Fibroblast of lung (primary cell): ENCODE measurements around the gene JPH3. TPM values are rescaled to one million over a fixed set of nuclear protein-coding genes. Genes with fewer than 3 reads are reported as not detected.

ENCODE experiments used
- DNase-seq, 2 donors: peaks; one replicate each; pipeline versions ENCODE4 v3.0.0 to v3.0.0-alpha.2; 2010; ENCODE audit warnings: low read depth in 2 of 2
- H2AFZ ChIP-seq: 2 replicates; pipeline ENCODE4 v1.5.1; 2012; ENCODE audit warnings: low read length, control low read depth, inconsistent platforms
- H3K27ac ChIP-seq: 2 replicates; pipeline ENCODE4 v1.5.1; 2011; ENCODE audit warnings: low read length, control low read depth; ENCODE audit not compliant: insufficient read depth
- H3K27me3 ChIP-seq: 2 replicates; pipeline ENCODE4 v1.5.1; 2011; ENCODE audit warnings: mild to moderate bottlenecking, low read length; ENCODE audit not compliant: control insufficient read depth, insufficient read depth
- H3K36me3 ChIP-seq: 2 replicates; pipeline ENCODE4 v1.5.1; 2011; ENCODE audit warnings: low read length; ENCODE audit not compliant: control insufficient read depth, insufficient read depth
- H3K4me1 ChIP-seq: 2 replicates; pipeline ENCODE4 v1.5.1; 2011; ENCODE audit warnings: low read length; ENCODE audit not compliant: control insufficient read depth, insufficient read depth; ENCODE audit errors: extremely low read depth
- H3K4me2 ChIP-seq: 2 replicates; pipeline ENCODE4 v1.5.1; 2011; ENCODE audit warnings: low read length, control low read depth; ENCODE audit not compliant: insufficient read depth; ENCODE audit errors: extremely low read depth
- H3K4me3 ChIP-seq, 4 experiments: fragments of 200-600 bp in 1 of 4; sonication (generic) in 1 of 4; replicated peaks in 1 of 4; 2 replicates each; pipeline ENCODE4 v1.5.1; 2011 to 2016; ENCODE audit warnings: low read length in 4 of 4, low read depth in 3 of 4, mild to moderate bottlenecking in 3 of 4, control low read depth in 2 of 4, inconsistent platforms in 1 of 4, mixed read lengths in 1 of 4; ENCODE audit not compliant: insufficient read depth in 1 of 4; ENCODE audit errors: control extremely low read depth in 1 of 4
- H3K79me2 ChIP-seq: 2 replicates; pipeline ENCODE4 v1.5.1; 2012; ENCODE audit warnings: mild to moderate bottlenecking, low read length, inconsistent platforms; ENCODE audit not compliant: control insufficient read depth, insufficient read depth
- H3K9ac ChIP-seq: 2 replicates; pipeline ENCODE4 v1.5.1; 2011; ENCODE audit warnings: mild to moderate bottlenecking, low read length, control low read depth; ENCODE audit not compliant: insufficient read depth
- H3K9me3 ChIP-seq: 2 replicates; pipeline ENCODE4 v1.5.1; 2012; ENCODE audit warnings: low read depth, low read length; ENCODE audit not compliant: control insufficient read depth, insufficient read depth
- H4K20me1 ChIP-seq: 2 replicates; pipeline ENCODE4 v1.5.1; 2011; ENCODE audit warnings: low read length; ENCODE audit not compliant: control insufficient read depth, insufficient read depth; ENCODE audit errors: extremely low read depth
- EZH2 ChIP-seq: IDR thresholded peaks from 2 replicates; pipeline ENCODE4 v1.5.1; 2012; ENCODE audit warnings: low read length, control low read depth, mild to moderate bottlenecking; ENCODE audit errors: missing control alignments
- polyA plus RNA-seq, 2 donors: library from polyadenylated mRNA; depleted of rRNA in 1 of 2; stranded (reverse) in 1 of 2; unstranded in 1 of 2; fragments of >200 nt; gene quantifications; 2 replicates each; pipeline ENCODE4 v1.2.1, GENCODE V29; 2011 to 2012; ENCODE audit warnings: missing spikeins in 1 of 2
- total RNA-seq: library from RNA; depleted of rRNA; stranded (reverse); fragments of >200 nt; gene quantifications from 2 replicates; pipeline ENCODE4 v1.2.1, GENCODE V29; 2014
- TF ChIP-seq, protein P1 (sequence below), 2 donors: IDR thresholded peaks in 1 of 2; conservative IDR thresholded peaks in 1 of 2; 1 replicate in 1 of 2; 2 replicates in 1 of 2; pipeline ENCODE4 v1.5.1; 2011 to 2012; ENCODE audit warnings: low read length in 2 of 2, control low read depth in 1 of 2, inconsistent platforms in 1 of 2, low read depth in 1 of 2, mild to moderate bottlenecking in 1 of 2

The JPH3 gene
- total and polyA plus RNA-seq, 2 donors (not counting 1 experiment from before 2014, with no cell fraction given) = 0.01 TPM; not detected in 1

DNA sequence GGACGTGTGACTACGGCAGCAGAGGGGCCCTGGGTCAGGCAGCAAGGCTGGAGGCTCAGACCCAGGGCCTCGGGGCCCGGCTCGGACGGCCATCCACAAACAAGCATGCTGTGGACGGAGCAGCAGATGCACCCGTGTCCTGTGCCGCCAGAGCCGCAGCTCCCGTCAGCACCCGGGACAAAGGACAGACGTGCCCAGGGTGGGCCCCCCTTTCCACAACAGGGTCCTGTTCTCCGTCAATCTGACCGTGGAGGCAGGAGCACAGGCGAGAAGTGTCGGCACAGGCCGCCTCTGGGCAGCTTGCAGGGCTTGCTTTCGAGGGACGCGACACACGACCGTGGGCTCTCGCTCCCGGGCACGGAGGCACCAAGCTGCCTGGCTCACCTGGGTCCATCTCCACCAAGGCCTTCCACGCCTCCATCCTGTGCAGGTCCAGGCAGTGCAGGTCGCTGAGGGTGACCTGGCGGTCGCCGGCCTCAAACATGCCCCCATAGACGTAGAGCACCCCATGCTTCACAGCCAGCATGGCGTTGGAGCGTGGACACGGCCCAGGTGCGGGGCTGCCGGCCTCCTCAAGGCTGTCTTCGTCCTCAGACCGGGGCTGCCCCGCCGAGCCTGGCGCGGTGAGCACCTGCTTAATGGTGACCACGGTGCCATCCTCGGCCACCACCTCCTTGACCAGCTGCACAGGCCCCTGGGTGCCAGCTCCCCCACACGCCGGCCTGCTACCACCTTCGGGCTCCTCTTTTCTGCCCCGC, 106.8 kb downstream of the JPH3 start:
- H3K9ac ChIP-seq = no peak overlapping the region
- H3K4me3 ChIP-seq = no peak overlapping the region
- H3K27me3 ChIP-seq = no peaks in the 10 kb centered on the region
- no peak for DNase-seq
- no peaks in the 10 kb centered on the region for H3K4me1 ChIP-seq
- no peaks in the 10 kb centered on the region for H4K20me1 ChIP-seq
- no peaks in the 10 kb centered on the region for H3K79me2 ChIP-seq
- H2AFZ ChIP-seq = no peak overlapping the region
- no peak overlapping the region for H3K4me2 ChIP-seq
- H3K27ac ChIP-seq = no peak overlapping the region
- no peaks in the 10 kb centered on the region for H3K9me3 ChIP-seq
- no peaks in the 10 kb centered on the region for H3K36me3 ChIP-seq
- TF ChIP-seq EZH2 = no peak
- TF ChIP-seq, protein P1, sequence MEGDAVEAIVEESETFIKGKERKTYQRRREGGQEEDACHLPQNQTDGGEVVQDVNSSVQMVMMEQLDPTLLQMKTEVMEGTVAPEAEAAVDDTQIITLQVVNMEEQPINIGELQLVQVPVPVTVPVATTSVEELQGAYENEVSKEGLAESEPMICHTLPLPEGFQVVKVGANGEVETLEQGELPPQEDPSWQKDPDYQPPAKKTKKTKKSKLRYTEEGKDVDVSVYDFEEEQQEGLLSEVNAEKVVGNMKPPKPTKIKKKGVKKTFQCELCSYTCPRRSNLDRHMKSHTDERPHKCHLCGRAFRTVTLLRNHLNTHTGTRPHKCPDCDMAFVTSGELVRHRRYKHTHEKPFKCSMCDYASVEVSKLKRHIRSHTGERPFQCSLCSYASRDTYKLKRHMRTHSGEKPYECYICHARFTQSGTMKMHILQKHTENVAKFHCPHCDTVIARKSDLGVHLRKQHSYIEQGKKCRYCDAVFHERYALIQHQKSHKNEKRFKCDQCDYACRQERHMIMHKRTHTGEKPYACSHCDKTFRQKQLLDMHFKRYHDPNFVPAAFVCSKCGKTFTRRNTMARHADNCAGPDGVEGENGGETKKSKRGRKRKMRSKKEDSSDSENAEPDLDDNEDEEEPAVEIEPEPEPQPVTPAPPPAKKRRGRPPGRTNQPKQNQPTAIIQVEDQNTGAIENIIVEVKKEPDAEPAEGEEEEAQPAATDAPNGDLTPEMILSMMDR (conservative IDR thresholded peaks at IDR 0.05 in 1 of 2, IDR thresholded peaks at IDR 0.05 in 1 of 2; ENCODE audit: low read depth in 1 of 2, low read length in 2 of 2) = no peak

DNA sequence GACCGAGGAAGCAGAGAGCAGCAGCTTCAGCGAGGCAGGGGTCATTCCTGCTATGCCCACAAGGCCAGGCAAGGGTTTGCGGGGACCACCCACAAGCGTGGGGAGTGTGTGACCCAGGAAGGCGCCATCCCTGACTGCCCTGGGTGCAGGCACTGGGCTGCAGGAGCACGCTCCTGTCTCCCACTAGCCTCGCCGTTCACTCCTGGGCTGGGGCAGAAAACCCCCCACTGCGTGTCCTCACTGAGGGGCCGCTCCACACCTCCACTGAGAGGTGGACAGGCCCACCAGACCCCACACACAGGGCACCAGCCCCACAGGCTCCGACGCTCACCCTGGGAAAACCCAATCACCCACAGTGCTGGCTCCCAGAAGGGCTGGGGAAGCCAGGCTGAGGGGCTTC, 107.4 kb downstream of the JPH3 start:
- no peak overlapping the region for H3K4me2 ChIP-seq
- H3K36me3 ChIP-seq = no peaks in the 10 kb centered on the region
- no peak for TF ChIP-seq EZH2
- TF ChIP-seq, protein P1 (conservative IDR thresholded peaks at IDR 0.05 in 1 of 2, IDR thresholded peaks at IDR 0.05 in 1 of 2; ENCODE audit: low read depth in 1 of 2, low read length in 2 of 2) = no peak
- no peaks in the 10 kb centered on the region for H4K20me1 ChIP-seq
- no peaks in the 10 kb centered on the region for H3K9me3 ChIP-seq
- H3K9ac ChIP-seq = no peak overlapping the region
- no peak for DNase-seq
- no peaks in the 10 kb centered on the region for H3K79me2 ChIP-seq
- H3K27me3 ChIP-seq = no peaks in the 10 kb centered on the region
- H2AFZ ChIP-seq = no peak overlapping the region
- no peak overlapping the region for H3K4me3 ChIP-seq
- H3K27ac ChIP-seq = no peak overlapping the region
- no peaks in the 10 kb centered on the region for H3K4me1 ChIP-seq

DNA sequence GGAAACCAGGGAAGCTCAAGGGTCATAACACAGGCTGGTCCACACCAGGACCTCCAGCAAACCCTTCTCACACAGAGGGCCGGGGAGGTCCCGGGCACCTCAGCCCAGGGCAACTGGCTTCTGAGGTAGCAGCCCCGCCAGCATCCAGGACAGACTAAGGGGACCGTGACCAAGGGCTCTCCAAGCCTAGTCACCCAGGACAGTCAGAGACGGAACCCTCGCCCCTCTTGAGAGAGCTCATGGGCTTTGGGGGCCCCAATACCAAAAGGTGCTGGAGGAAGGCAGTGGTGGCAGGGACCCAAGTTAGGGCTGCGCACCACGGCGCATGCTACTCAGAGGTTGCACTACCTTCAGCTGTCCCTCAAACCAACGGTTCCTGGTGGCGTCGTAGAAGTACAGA, 108.6 kb downstream of the JPH3 start:
- H3K4me1 ChIP-seq = no peaks in the 10 kb centered on the region
- DNase-seq = no peak

More for the DNA sequence above, 108.6 kb downstream of the JPH3 start:
- H4K20me1 ChIP-seq = no peaks in the 10 kb centered on the region
- no peak for TF ChIP-seq EZH2
- TF ChIP-seq, protein P1 (conservative IDR thresholded peaks at IDR 0.05 in 1 of 2, IDR thresholded peaks at IDR 0.05 in 1 of 2; ENCODE audit: low read depth in 1 of 2, low read length in 2 of 2) = no peak
- no peak overlapping the region for H2AFZ ChIP-seq
- no peaks in the 10 kb centered on the region for H3K9me3 ChIP-seq
- no peak overlapping the region for H3K4me2 ChIP-seq
- no peak overlapping the region for H3K9ac ChIP-seq
- H3K36me3 ChIP-seq = no peaks in the 10 kb centered on the region
- H3K27ac ChIP-seq = no peak overlapping the region
- H3K27me3 ChIP-seq = no peaks in the 10 kb centered on the region
- H3K79me2 ChIP-seq = no peaks in the 10 kb centered on the region
- no peak overlapping the region for H3K4me3 ChIP-seq
